Kidney glomerular epithelial cell (primary cell): ENCODE data around the gene GADD45G.

Source experiments
- DNase-seq: peaks from one replicate; lab custom pipeline; 2025; lab: John Stamatoyannopoulos, UW

GADD45G gene

GRCh38 chr9:89630508-89630907, 25.7 kb downstream of the GADD45G start:
- DNase-seq = no peak

- no peak for DNase-seq
These were observed 26.6 kb downstream of the GADD45G start for GRCh38 chr9:89631384-89631783.

- no peak for DNase-seq
These were observed 27.5 kb downstream of the GADD45G start for GRCh38 chr9:89632192-89632733.

- no peak for DNase-seq
These were observed 27.9 kb downstream of the GADD45G start for GRCh38 chr9:89632736-89633135.

- DNase-seq = no peak
These were observed 28.6 kb downstream of the GADD45G start for GRCh38 chr9:89633404-89633803.

GRCh38 chr9:89633920-89634319, 29.1 kb downstream of the GADD45G start:
- DNase-seq = no peak

- peak; percentile 79 for DNase-seq
These were observed 30.4 kb downstream of the GADD45G start for GRCh38 chr9:89634995-89635742.

- DNase-seq = peak; percentile 70
These were observed 31.0 kb downstream of the GADD45G start for GRCh38 chr9:89635816-89636215.

- no peak for DNase-seq
These were observed 33.0 kb downstream of the GADD45G start for GRCh38 chr9:89637787-89638186.

- no peak for DNase-seq
These were observed 33.5 kb downstream of the GADD45G start for GRCh38 chr9:89638359-89638758.

GRCh38 chr9:89638893-89639292, 34.1 kb downstream of the GADD45G start:
- DNase-seq = no peak

GRCh38 chr9:89639367-89639795, 34.6 kb downstream of the GADD45G start:
- DNase-seq = no peak

GRCh38 chr9:89639961-89640360, 35.1 kb downstream of the GADD45G start:
- no peak for DNase-seq

- DNase-seq = no peak
These were observed 35.5 kb downstream of the GADD45G start for GRCh38 chr9:89640361-89640760.

GRCh38 chr9:89640801-89641200, 36.0 kb downstream of the GADD45G start:
- no peak for DNase-seq

GRCh38 chr9:89641980-89642379, 37.2 kb downstream of the GADD45G start:
- DNase-seq = no peak

- DNase-seq = no peak
These were observed 38.0 kb downstream of the GADD45G start for GRCh38 chr9:89642789-89643188.

- no peak for DNase-seq
These were observed 41.6 kb downstream of the GADD45G start for GRCh38 chr9:89646189-89646939.

- DNase-seq = no peak
These were observed 42.7 kb downstream of the GADD45G start for GRCh38 chr9:89647366-89648128.

- no peak for DNase-seq
These were observed 43.6 kb downstream of the GADD45G start for GRCh38 chr9:89648247-89649000.

GRCh38 chr9:89649039-89649691, 44.4 kb downstream of the GADD45G start:
- no peak for DNase-seq
